GM13976 (cell line): ENCODE results near the gene LTBP2.

Source experiments
- DNase-seq: peaks from one replicate; pipeline ENCODE4 v3.0.0; 2012; ENCODE audit warnings: low spot score
- in situ Hi-C: fragments of 300-500 bp; cut with MboI; formaldehyde crosslinking; loops from one replicate; pipeline ENCODE4 v1.12.0; 2022; ENCODE audit warnings: low sequenced_read_pairs, mixed read lengths, inconsistent platforms; ENCODE audit not compliant: unreplicated experiment
- TF ChIP-seq, protein P1 (sequence below): IDR thresholded peaks from 2 replicates; pipeline ENCODE4 v1.5.1; 2012; ENCODE audit warnings: borderline replicate concordance, mild to moderate bottlenecking; ENCODE audit not compliant: insufficient read depth; ENCODE audit errors: extremely low read depth, missing control alignments, control extremely low read depth

LTBP2 gene

DNA sequence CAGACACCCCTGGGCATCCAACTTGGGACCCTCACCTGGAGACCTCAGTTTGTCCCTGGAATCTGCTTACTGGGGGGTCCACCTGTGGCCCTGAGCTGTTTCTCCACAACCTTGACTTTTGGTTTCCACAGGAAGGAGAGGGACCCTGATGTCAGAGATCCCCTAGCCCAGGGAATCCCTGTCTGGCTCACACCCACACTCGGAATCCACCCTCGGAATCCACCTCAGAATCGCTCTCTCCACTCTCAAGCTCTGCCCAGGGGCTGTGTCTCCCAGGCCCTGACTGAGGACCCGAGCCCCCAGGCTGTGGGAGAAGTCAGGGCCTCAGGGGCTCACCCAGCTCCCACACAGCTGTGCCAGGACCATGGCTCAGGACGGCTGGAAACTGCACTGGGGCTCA is 17.4 kb downstream of the LTBP2 start:
- in situ Hi-C loops, result no loop called here
- DNase-seq, result no peak
- TF ChIP-seq, protein P1, sequence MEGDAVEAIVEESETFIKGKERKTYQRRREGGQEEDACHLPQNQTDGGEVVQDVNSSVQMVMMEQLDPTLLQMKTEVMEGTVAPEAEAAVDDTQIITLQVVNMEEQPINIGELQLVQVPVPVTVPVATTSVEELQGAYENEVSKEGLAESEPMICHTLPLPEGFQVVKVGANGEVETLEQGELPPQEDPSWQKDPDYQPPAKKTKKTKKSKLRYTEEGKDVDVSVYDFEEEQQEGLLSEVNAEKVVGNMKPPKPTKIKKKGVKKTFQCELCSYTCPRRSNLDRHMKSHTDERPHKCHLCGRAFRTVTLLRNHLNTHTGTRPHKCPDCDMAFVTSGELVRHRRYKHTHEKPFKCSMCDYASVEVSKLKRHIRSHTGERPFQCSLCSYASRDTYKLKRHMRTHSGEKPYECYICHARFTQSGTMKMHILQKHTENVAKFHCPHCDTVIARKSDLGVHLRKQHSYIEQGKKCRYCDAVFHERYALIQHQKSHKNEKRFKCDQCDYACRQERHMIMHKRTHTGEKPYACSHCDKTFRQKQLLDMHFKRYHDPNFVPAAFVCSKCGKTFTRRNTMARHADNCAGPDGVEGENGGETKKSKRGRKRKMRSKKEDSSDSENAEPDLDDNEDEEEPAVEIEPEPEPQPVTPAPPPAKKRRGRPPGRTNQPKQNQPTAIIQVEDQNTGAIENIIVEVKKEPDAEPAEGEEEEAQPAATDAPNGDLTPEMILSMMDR, result no peak

DNA sequence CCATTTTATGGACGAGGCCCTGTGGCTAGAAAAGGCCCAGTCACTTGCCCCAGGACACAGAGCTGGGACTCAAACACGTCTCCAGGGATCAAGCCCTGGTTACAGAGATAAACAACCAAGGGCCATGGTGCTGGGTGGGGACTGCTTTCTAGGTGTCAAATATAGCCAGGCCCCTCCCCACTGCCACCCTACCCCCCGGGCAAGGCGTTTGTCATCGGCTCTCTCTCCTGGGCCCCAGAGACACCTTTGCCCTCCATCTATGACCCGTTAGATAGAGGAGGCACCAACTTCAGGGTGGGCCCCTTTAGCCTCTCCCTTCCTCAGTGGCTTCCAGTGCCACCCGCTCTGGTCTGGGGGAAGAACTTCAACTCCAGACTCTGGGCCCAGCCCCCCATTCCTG is 18.0 kb downstream of the LTBP2 start:
- in situ Hi-C loops, result no loop called here
- no peak for DNase-seq
- TF ChIP-seq, protein P1, result no peak

DNA sequence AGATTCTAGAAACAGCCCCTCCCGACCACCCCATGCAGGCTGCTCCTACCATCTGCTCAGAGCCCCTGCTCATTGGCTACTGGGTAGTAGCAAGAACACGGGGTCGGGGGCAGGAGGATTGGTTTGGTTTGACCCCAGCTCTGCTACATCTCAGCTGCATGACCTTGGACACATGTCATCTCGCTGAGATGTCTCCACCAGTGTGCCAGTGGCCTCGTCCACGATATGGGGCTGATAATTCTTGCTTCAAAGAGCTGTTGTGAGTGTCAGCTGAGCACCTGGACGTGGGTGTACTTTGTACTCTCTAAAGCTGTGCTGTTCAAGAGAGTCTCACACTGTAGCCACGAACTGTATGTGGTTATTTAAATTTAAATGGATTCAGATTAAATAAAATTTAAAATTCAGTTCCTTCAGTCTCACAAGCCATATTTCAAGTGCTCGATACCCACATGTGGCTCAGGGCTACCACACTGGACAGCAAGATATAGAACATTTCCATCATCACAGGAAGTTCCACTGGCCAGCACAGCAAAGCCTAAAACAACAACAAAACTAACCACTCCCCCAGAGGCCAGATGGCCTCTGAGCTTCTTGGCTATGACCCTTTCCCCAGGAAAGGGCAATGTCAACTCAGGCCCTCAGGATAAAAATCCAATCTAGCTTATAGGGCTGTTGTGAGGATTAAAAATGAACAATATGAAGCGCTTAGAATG is 18.6 kb downstream of the LTBP2 start:
- in situ Hi-C loops, result no loop called here
- no peak for DNase-seq
- TF ChIP-seq, protein P1, result no peak

DNA sequence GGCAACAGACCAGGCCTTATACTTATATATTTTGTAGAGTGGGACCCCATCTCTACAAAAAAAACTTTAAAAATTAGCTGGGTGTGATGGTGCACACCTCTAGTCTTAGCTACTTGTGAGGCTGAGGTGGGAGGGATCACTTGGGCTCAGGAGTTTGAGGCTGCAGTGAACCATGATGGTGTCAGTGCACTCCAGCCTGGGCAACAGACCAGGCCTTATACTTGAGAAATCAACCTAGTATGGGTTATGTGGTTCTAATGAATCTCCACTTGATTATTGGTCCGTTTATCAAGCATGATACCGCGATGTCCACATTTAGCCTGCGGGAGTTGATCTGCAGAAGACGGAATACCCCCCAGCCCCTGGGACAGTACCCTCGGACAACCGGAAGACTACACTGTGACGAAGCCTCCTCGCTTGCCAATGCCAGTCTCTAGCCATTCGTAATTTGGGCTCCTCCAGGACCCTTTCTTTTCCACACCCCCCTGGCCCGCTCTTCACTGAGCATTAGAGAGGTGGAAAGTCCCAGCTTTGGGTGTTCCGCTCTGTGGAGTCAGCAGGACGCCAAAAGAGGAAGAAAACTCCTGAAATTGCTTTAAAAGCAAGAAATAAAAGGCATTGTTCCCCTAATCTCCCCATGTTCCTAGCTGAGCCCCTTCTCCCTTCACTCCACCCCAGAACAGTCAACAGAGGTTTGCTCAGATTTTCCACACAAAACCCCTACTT is 19.4 kb downstream of the LTBP2 start:
- TF ChIP-seq, protein P1, result no peak
- in situ Hi-C loops, result no loop called here
- DNase-seq, result no peak

DNA sequence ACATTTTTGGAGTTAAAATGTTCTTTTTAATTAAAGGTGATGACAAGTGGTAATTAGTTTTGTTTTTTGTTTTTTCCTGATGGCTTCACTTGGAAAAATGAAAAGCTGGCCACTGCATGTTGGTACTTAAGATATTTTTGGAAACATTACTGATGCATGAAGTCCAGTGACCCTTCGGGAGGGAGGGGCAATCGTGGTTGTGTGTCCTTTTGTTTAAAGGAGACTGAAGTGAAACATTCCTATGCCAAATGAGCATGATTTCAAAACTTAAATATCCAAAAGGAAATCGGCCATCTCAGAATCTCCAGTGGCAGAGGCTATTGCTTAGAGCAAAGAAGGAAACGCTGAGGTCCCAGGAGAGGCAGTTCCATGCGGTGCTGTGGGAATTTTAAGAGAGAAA is 20.1 kb downstream of the LTBP2 start:
- in situ Hi-C loops, result no loop called here
- no peak for DNase-seq
- TF ChIP-seq, protein P1, result no peak

DNA sequence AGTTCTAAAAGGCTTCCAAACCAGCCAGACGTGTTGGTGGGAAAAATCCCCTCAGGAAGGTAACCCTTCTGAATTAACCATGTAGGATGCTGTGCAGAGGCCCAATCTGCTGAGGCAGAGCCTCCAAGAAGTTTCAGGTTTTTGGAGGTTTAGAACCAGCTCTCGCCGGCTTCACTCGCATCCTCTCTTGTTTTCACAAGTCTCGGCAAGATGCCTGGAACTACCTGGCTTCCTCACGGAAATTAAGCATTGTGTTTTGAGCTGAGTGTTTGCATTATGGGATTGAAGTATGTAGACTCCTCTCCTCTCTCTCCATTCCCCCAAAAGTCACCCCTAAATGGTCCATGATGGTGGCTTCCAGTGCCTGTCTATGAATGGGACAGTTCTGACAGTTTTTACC is 20.6 kb downstream of the LTBP2 start:
- TF ChIP-seq, protein P1, result no peak
- DNase-seq, result no peak
- in situ Hi-C loops, result no loop called here
